ENCODE results near the gene POLG.

- no peak for TF ChIP-seq POLR2AphosphoS5 (IDR thresholded peaks at IDR 0.05)
- TF ChIP-seq POLR2A (IDR thresholded peaks at IDR 0.05), result no peak
Observed at GRCh38 chr15:89381888-89382686, 47.5 kb upstream of the POLG start.
